GM19043 (cell line): ENCODE results near the gene LCN15.
"Not testable (repeated sequence)": the region's sequence is repeated elsewhere in the genome, so short reads cannot be mapped to it uniquely, and the experiment has no call there.

ENCODE experiments used
- ATAC-seq: cut with Tn5 transposase; IDR thresholded peaks from one replicate; pipeline ENCODE4 v1.9.1; 2021; ENCODE audit warnings: low read depth; ENCODE audit not compliant: unreplicated experiment

The LCN15 gene

GRCh38 chr9:136764301-136764891 lies at the start of gene LCN15:
Gene LCN15, minus strand, starts transcription at chr9:136764518. Its CDS starts 30 bp downstream, at chr9:136764488.
- no peak for ATAC-seq

- ATAC-seq: no peak
Measured at GRCh38 chr9:136808806-136809158, 44.5 kb upstream of the LCN15 start.

GRCh38 chr9:136808075-136808805 lies 43.9 kb upstream of the LCN15 start:
- peak; percentile 30 for ATAC-seq

- ATAC-seq: peak; percentile 82
Measured at GRCh38 chr9:136807281-136808074, 43.2 kb upstream of the LCN15 start, which contains the start of gene RABL6. Gene RABL6, plus strand, starts transcription at chr9:136807948. Its CDS starts 249 bp downstream, at chr9:136808197.

GRCh38 chr9:136806631-136807201 lies 42.4 kb upstream of the LCN15 start:
- no peak for ATAC-seq

GRCh38 chr9:136806067-136806466 lies 41.7 kb upstream of the LCN15 start:
- ATAC-seq: no peak

- ATAC-seq: no peak
Measured at GRCh38 chr9:136805207-136805740, 41.0 kb upstream of the LCN15 start.

GRCh38 chr9:136804509-136805206 lies 40.3 kb upstream of the LCN15 start:
- ATAC-seq: no peak

GRCh38 chr9:136803551-136804508 lies 39.5 kb upstream of the LCN15 start:
- no peak for ATAC-seq

GRCh38 chr9:136803009-136803550 lies 38.8 kb upstream of the LCN15 start:
- not testable (repeated sequence) for ATAC-seq

- ATAC-seq: no peak
Measured at GRCh38 chr9:136802321-136802720, 38.0 kb upstream of the LCN15 start.

GRCh38 chr9:136799854-136800657 lies 35.7 kb upstream of the LCN15 start:
- ATAC-seq: no peak

GRCh38 chr9:136799079-136799853 lies 34.9 kb upstream of the LCN15 start:
- ATAC-seq: no peak

- no peak for ATAC-seq
Measured at GRCh38 chr9:136798708-136799078, 34.4 kb upstream of the LCN15 start.

GRCh38 chr9:136796775-136797347 lies 32.5 kb upstream of the LCN15 start:
- not testable (repeated sequence) for ATAC-seq

GRCh38 chr9:136796238-136796774 lies 32.0 kb upstream of the LCN15 start, which contains the start of gene CCDC183:
Gene CCDC183, plus strand, starts transcription at chr9:136796338. Its CDS starts 60 bp downstream, at chr9:136796398.
- ATAC-seq: no peak

GRCh38 chr9:136795000-136795348 lies 30.7 kb upstream of the LCN15 start:
- ATAC-seq: no peak
